Neuronal stem cell (in vitro differentiated cells): ENCODE measurements around the gene NOS1AP.
A peak's percentile ranks its signal among the peaks of the same experiment; 100 is the strongest.

Experiments
- DNase-seq: peaks from one replicate; pipeline ENCODE4 v3.0.0-alpha.2; 2013; ENCODE audit warnings: low spot score
- H2AFZ ChIP-seq: one replicate; pipeline ENCODE4 v1.6.1; 2013; ENCODE audit warnings: mild to moderate bottlenecking, low read length, inconsistent platforms
- H2AK5ac ChIP-seq: 2 replicates; pipeline ENCODE4 v1.6.1; 2013; ENCODE audit warnings: low read depth, mild to moderate bottlenecking, inconsistent platforms, low read length, moderate library complexity, mixed read lengths
- H2BK120ac ChIP-seq: 2 replicates; pipeline ENCODE4 v1.6.1; 2013; ENCODE audit warnings: low read depth, mild to moderate bottlenecking, inconsistent platforms, low read length, moderate library complexity, mixed read lengths
- H2BK12ac ChIP-seq: one replicate; pipeline ENCODE4 v1.6.1; 2013; ENCODE audit warnings: low read length, inconsistent platforms
- H2BK15ac ChIP-seq: 2 replicates; pipeline ENCODE4 v1.6.1; 2013; ENCODE audit warnings: mild to moderate bottlenecking, low read length, inconsistent platforms, mixed read lengths
- H2BK5ac ChIP-seq: one replicate; pipeline ENCODE4 v1.6.1; 2013; ENCODE audit warnings: inconsistent platforms, mild to moderate bottlenecking, low read length, moderate library complexity
- H3K14ac ChIP-seq: one replicate; pipeline ENCODE4 v1.6.1; 2013; ENCODE audit warnings: low read length, inconsistent platforms
- H3K18ac ChIP-seq: 2 replicates; pipeline ENCODE4 v1.6.1; 2013; ENCODE audit warnings: low read length, inconsistent platforms
- H3K23ac ChIP-seq: 2 replicates; pipeline ENCODE4 v1.6.1; 2013; ENCODE audit warnings: low read depth, mild to moderate bottlenecking, mixed read lengths, low read length, inconsistent platforms; ENCODE audit not compliant: poor library complexity
- H3K27ac ChIP-seq: replicated peaks from 3 replicates; pipeline ENCODE4 v1.5.1; 2013; ENCODE audit warnings: low read length, inconsistent platforms
- H3K27me3 ChIP-seq, 3 experiments: 2 replicates each; pipeline ENCODE4 v1.6.1; 2013; ENCODE audit warnings: low read length in 3 of 3, mild to moderate bottlenecking in 2 of 3, inconsistent platforms in 1 of 3, low read depth in 1 of 3, mixed read lengths in 1 of 3, moderate library complexity in 1 of 3; ENCODE audit not compliant: control insufficient read depth in 3 of 3, insufficient read depth in 3 of 3
- H3K36me3 ChIP-seq, 2 donors: replicated peaks in 1 of 2; 2 replicates each; pipeline ENCODE4 v1.6.1; 2013; ENCODE audit warnings: low read length in 2 of 2; ENCODE audit not compliant: control insufficient read depth in 2 of 2, insufficient read depth in 2 of 2
- H3K4ac ChIP-seq: 2 replicates; pipeline ENCODE4 v1.6.1; 2013; ENCODE audit warnings: inconsistent platforms, mild to moderate bottlenecking, low read length, moderate library complexity
- H3K4me1 ChIP-seq, 2 donors: 1 replicate in 1 of 2; 2 replicates in 1 of 2; pipeline ENCODE4 v1.6.1; 2013; ENCODE audit warnings: low read length in 2 of 2, low read depth in 1 of 2; ENCODE audit not compliant: control insufficient read depth in 2 of 2, insufficient read depth in 1 of 2
- H3K4me2 ChIP-seq: one replicate; pipeline ENCODE4 v1.6.1; 2013; ENCODE audit warnings: mild to moderate bottlenecking, low read length, inconsistent platforms; ENCODE audit not compliant: insufficient read depth, poor library complexity, severe bottlenecking
- H3K4me3 ChIP-seq, 2 donors: 2 replicates each; pipeline ENCODE4 v1.5.1; 2013; ENCODE audit warnings: low read length in 2 of 2, mild to moderate bottlenecking in 2 of 2, inconsistent platforms in 1 of 2, moderate library complexity in 1 of 2
- H3K79me1 ChIP-seq: one replicate; pipeline ENCODE4 v1.6.1; 2013; ENCODE audit warnings: low read depth, mild to moderate bottlenecking, inconsistent platforms, low read length, moderate library complexity
- H3K9ac ChIP-seq: one replicate; pipeline ENCODE4 v1.6.1; 2013; ENCODE audit warnings: mild to moderate bottlenecking, low read depth, low read length, inconsistent platforms; ENCODE audit not compliant: poor library complexity
- H3K9me3 ChIP-seq, 2 donors: replicated peaks in 1 of 2; 2 replicates each; pipeline versions ENCODE3 to v1.6.1; 2013; ENCODE audit warnings: low read length in 2 of 2, mild to moderate bottlenecking in 2 of 2, inconsistent platforms in 1 of 2, low read depth in 1 of 2, mixed read lengths in 1 of 2, moderate library complexity in 1 of 2; ENCODE audit not compliant: control insufficient read depth in 2 of 2, insufficient read depth in 1 of 2
- H4K8ac ChIP-seq: one replicate; pipeline ENCODE4 v1.6.1; 2013; ENCODE audit warnings: low read depth, mild to moderate bottlenecking, inconsistent platforms, low read length, moderate library complexity
- H4K91ac ChIP-seq: one replicate; pipeline ENCODE4 v1.6.1; 2013; ENCODE audit warnings: low read length, low read depth, mild to moderate bottlenecking, inconsistent platforms; ENCODE audit not compliant: poor library complexity
- WGBS, 2 donors: extraction: QIAGEN DNeasy Blood & Tissue Kit; methylation state at CpG; one replicate each; pipeline ENCODE4 v1.1.7; 2013; ENCODE audit warnings: missing lambda C conversion rate in 2 of 2, mixed read lengths in 1 of 2; ENCODE audit not compliant: insufficient read length in 2 of 2, insufficient replicate concordance in 1 of 2; ENCODE audit errors: extremely low coverage in 2 of 2; 5-methylcytosine and 5-hydroxymethylcytosine counted together

Gene NOS1AP

DNA sequence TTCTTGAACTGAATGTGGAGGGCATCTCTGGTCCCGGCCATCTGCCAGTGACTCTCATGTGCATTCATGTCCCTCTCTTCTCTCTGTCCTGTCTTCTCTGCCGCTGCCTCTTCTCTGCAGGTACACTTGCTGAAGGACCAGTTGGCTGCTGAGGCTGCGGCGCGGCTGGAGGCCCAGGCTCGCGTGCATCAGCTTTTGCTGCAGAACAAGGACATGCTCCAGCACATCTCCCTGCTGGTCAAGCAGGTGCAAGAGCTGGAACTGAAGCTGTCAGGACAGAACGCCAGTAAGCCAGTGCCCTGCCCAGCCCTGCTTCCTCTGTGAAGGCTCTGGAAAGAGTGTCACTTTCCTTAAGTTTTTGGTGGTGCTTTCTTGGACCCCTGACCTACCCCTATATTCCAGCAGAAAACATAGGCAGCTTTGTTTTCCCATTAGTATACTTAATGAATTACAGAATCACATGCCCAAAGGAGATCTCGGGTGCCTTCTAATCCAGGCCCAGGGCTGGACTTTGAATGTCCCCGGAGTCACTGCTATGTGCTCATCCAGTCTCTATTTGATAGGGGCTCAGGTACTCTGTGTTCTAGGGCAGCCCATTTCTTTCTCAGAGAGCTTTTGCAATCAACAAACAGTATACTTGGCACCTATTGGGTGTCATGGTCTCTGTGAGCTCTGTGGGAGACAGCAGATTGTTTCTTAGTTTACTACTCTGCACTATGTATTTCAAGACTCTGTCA is 296.0 kb downstream of the NOS1AP start:
- H3K36me3 ChIP-seq, result peaks cover 0 to 74% of the 10 kb centered on the region in 2 donors
- DNase-seq, result no peak
- no peak overlapping the region for H3K23ac ChIP-seq
- WGBS, 2 donors, result no CpG with 5 or more reads among the region's 10 CpGs
- H3K4me3 ChIP-seq, result no peak overlapping the region
- H4K91ac ChIP-seq, result no peak overlapping the region
- no peaks in the 10 kb centered on the region for H3K9me3 ChIP-seq
- H2AFZ ChIP-seq, result no peak overlapping the region
- no peak overlapping the region for H3K14ac ChIP-seq
- H2BK15ac ChIP-seq, result no peak overlapping the region
- no peaks in the 10 kb centered on the region for H3K27me3 ChIP-seq
- no peak overlapping the region for H3K9ac ChIP-seq
- H3K4ac ChIP-seq, result no peak overlapping the region
- no peak overlapping the region for H2BK5ac ChIP-seq
- H3K4me2 ChIP-seq, result no peak overlapping the region
- H3K4me1 ChIP-seq, result peaks cover 0 to 2% of the 10 kb centered on the region in 2 donors
- H3K27ac ChIP-seq, result no peak overlapping the region
- H2BK120ac ChIP-seq, result no peak overlapping the region
- H4K8ac ChIP-seq, result no peak overlapping the region
- no peak overlapping the region for H3K18ac ChIP-seq
- no peaks in the 10 kb centered on the region for H3K79me1 ChIP-seq
- H2BK12ac ChIP-seq, result no peak overlapping the region
- H2AK5ac ChIP-seq, result no peak overlapping the region

DNA sequence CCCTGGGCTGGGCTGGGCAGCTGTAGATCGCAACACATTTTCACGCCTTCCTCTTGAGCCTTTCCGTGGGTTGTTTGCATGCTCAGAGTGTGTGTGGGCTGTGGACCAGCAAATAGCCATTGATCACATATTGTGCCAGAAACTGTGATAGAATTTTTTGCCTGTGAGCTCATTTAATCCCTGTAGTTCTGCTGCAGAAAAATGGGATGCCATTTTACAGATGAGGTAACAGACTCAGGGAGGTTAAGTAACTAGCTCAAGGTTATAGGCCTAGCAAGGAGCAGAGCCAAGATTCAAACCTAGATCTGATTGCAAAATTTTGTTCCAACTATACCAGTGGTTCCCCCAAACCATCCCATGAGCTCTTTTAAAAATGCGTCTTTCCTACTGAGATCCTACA is 296.7 kb downstream of the NOS1AP start:
- Histone ChIP-seq H3K4me3 (no peak overlapping the region), H3K27ac (no peak overlapping the region), H4K91ac (no peak overlapping the region), H2BK120ac (no peak overlapping the region), H3K14ac (no peak overlapping the region), H3K36me3 (peaks cover 0 to 71% of the 10 kb centered on the region in 2 donors), H2BK5ac (no peak overlapping the region), H4K8ac (no peak overlapping the region), H3K79me1 (no peaks in the 10 kb centered on the region), H3K9ac (no peak overlapping the region), H2AK5ac (no peak overlapping the region), H3K4me1 (peaks cover 0 to 2% of the 10 kb centered on the region in 2 donors), H3K23ac (no peak overlapping the region), H2BK12ac (no peak overlapping the region), H3K18ac (no peak overlapping the region), H2AFZ (no peak overlapping the region), H2BK15ac (no peak overlapping the region), H3K9me3 (no peaks in the 10 kb centered on the region), H3K4me2 (no peak overlapping the region), H3K27me3 (no peaks in the 10 kb centered on the region), H3K4ac (no peak overlapping the region)
- no CpG with 5 or more reads among the region's 4 CpGs for WGBS, 2 donors
- DNase-seq, result no peak

DNA sequence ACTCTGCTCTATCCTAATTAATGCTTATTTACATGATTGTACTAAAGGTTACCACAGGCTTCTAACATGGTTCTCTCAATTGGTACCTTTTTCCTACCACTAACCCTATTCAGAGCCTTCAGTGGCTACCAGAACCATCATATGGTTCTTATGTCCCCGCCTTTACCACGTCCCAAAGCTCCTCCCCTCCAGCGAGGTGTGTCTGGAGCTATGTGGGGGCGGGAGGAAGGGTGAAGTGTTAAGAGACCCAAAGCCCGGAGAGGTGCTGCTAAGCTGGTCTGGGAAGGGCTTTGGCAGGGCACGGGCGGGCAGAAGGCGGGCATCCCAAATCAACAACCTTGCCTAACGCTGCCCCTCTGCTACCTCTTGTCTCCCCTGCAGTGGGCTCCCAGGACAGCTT is 297.2 kb downstream of the NOS1AP start:
- no peaks in the 10 kb centered on the region for H3K9me3 ChIP-seq
- no peak overlapping the region for H3K27ac ChIP-seq
- no peak overlapping the region for H2AFZ ChIP-seq
- DNase-seq, result no peak
- no CpG with 5 or more reads among the region's 9 CpGs for WGBS, 2 donors
- H3K36me3 ChIP-seq, result peaks cover 0 to 66% of the 10 kb centered on the region in 2 donors
- no peak overlapping the region for H3K4ac ChIP-seq
- no peak overlapping the region for H3K4me2 ChIP-seq
- no peaks in the 10 kb centered on the region for H3K79me1 ChIP-seq
- no peak overlapping the region for H3K14ac ChIP-seq
- no peak overlapping the region for H3K18ac ChIP-seq
- H2BK120ac ChIP-seq, result no peak overlapping the region
- peak overlapping the region; percentile 27 for H2BK5ac ChIP-seq
- H4K8ac ChIP-seq, result no peak overlapping the region
- H3K4me3 ChIP-seq, result no peak overlapping the region
- no peak overlapping the region for H3K9ac ChIP-seq
- H3K27me3 ChIP-seq, result no peaks in the 10 kb centered on the region
- H2AK5ac ChIP-seq, result no peak overlapping the region
- no peak overlapping the region for H2BK15ac ChIP-seq
- H4K91ac ChIP-seq, result no peak overlapping the region
- H3K4me1 ChIP-seq, result peaks cover 0 to 2% of the 10 kb centered on the region in 2 donors
- peak overlapping the region; percentile 49 for H3K23ac ChIP-seq
- H2BK12ac ChIP-seq, result no peak overlapping the region

- no peak overlapping the region for H3K4me2 ChIP-seq
- no peak overlapping the region for H3K4ac ChIP-seq
- H3K4me1 ChIP-seq, result peaks cover 0 to 2% of the 10 kb centered on the region in 2 donors
- peak overlapping the region; percentile 9 for H3K14ac ChIP-seq
- H3K9ac ChIP-seq, result no peak overlapping the region
- peaks cover 0 to 64% of the 10 kb centered on the region in 2 donors for H3K36me3 ChIP-seq
- no peak overlapping the region for H3K4me3 ChIP-seq
- H3K9me3 ChIP-seq, result no peaks in the 10 kb centered on the region
- no peak overlapping the region for H3K27ac ChIP-seq
- H2BK15ac ChIP-seq, result no peak overlapping the region
- H3K23ac ChIP-seq, result peak overlapping the region; percentile 49
- H2BK120ac ChIP-seq, result no peak overlapping the region
- H3K79me1 ChIP-seq, result no peaks in the 10 kb centered on the region
- no peak overlapping the region for H4K8ac ChIP-seq
- H2BK12ac ChIP-seq, result no peak overlapping the region
- no peak overlapping the region for H2AFZ ChIP-seq
- no peak for DNase-seq
- H2AK5ac ChIP-seq, result no peak overlapping the region
- peak overlapping the region; percentile 23 for H3K18ac ChIP-seq
- H4K91ac ChIP-seq, result no peak overlapping the region
- H2BK5ac ChIP-seq, result peak overlapping the region; percentile 27
- H3K27me3 ChIP-seq, result no peaks in the 10 kb centered on the region
- WGBS, 2 donors, result no CpG with 5 or more reads among the region's 36 CpGs
Observed at GRCh38 chr1:162367073-162367472, 297.6 kb downstream of the NOS1AP start.
